Measurements from ENCODE around the gene FOXC2.

GRCh38 chr16:86566966-86567700 is 504 bp downstream of the FOXC2 start:
- no peak for TF ChIP-seq CTCF (IDR thresholded peaks at IDR 0.05; ENCODE audit: low read depth, low read length)
- TF ChIP-seq EZH2phosphoT487 (IDR thresholded peaks at IDR 0.05; ENCODE audit: low read depth) = no peak

Data from OCI-LY3 (cell line).